WERI-Rb-1 (cell line): Measurements from ENCODE around the gene HBQ1.
"Not testable (repeated sequence)": the region's sequence is repeated elsewhere in the genome, so short reads cannot be mapped to it uniquely, and the experiment has no call there.

Source experiments
- DNase-seq: peaks from one replicate; pipeline ENCODE4 v3.0.0-alpha.2; 2020
- H3K27ac ChIP-seq: fragments of 250-450 bp; sonication (Bioruptor Pico); 2 replicates; pipeline ENCODE4 v1.5.1; 2020; ENCODE audit warnings: mild to moderate bottlenecking, moderate library complexity
- H3K27me3 ChIP-seq: fragments of 250-450 bp; sonication (Bioruptor Pico); 2 replicates; pipeline ENCODE4 v1.5.1; 2021; ENCODE audit warnings: mild to moderate bottlenecking, low read depth, moderate library complexity; ENCODE audit not compliant: insufficient read depth, severe bottlenecking
- H3K36me3 ChIP-seq: fragments of 250-450 bp; sonication (Bioruptor Pico); 2 replicates; pipeline ENCODE4 v1.5.1; 2020; ENCODE audit warnings: mild to moderate bottlenecking, moderate library complexity
- H3K4me3 ChIP-seq: 2 replicates; pipeline ENCODE4 v1.5.1; 2011; ENCODE audit warnings: low read depth, mild to moderate bottlenecking, control low read depth, low read length
- H3K9me3 ChIP-seq: fragments of 250-450 bp; sonication (Bioruptor Pico); 2 replicates; pipeline ENCODE4 v1.5.1; 2021; ENCODE audit warnings: mild to moderate bottlenecking, moderate library complexity; ENCODE audit not compliant: severe bottlenecking
- CTCF ChIP-seq: IDR thresholded peaks from 2 replicates; pipeline ENCODE4 v1.5.1; 2011; ENCODE audit warnings: low read depth, mild to moderate bottlenecking, control low read depth, inconsistent platforms, low read length

The HBQ1 gene

GRCh38 chr16:228852-229730, 48.8 kb downstream of the HBQ1 start, which contains the start of gene LUC7L:
Gene LUC7L, minus strand, starts transcription at chr16:229449. Its CDS starts 110 bp downstream, at chr16:229339.
- Histone ChIP-seq H3K27ac (peak within 1 kb of the TSS; percentile 100), H3K36me3 (peaks cover 50% of the 10 kb centered on the region), H3K27me3 (no peaks in the 10 kb centered on the region), H3K9me3 (no peaks in the 10 kb centered on the region), H3K4me3 (peak within 1 kb of the TSS; percentile 65)
- no peak for TF ChIP-seq CTCF
- DNase-seq, result peak; percentile 91

GRCh38 chr16:229731-230281, 49.5 kb downstream of the HBQ1 start:
- Histone ChIP-seq H3K27ac (peak overlapping the region; percentile 100), H3K27me3 (no peaks in the 10 kb centered on the region), H3K9me3 (no peaks in the 10 kb centered on the region), H3K4me3 (peak overlapping the region; percentile 65), H3K36me3 (peaks cover 42% of the 10 kb centered on the region)
- no peak for DNase-seq
- TF ChIP-seq CTCF, result no peak

GRCh38 chr16:230351-230750, 50.1 kb downstream of the HBQ1 start:
- H3K27ac ChIP-seq, H3K9me3 ChIP-seq, H3K4me3 ChIP-seq, H3K27me3 ChIP-seq, DNase-seq: not testable (repeated sequence)
- peaks cover 38% of the 10 kb centered on the region for H3K36me3 ChIP-seq
